Measurements from ENCODE around the gene RAB36.

- TF ChIP-seq EZH2 (optimal IDR thresholded peaks at IDR 0.05; ENCODE audit: low read depth, low read length), result no peak
- TF ChIP-seq, protein P1, sequence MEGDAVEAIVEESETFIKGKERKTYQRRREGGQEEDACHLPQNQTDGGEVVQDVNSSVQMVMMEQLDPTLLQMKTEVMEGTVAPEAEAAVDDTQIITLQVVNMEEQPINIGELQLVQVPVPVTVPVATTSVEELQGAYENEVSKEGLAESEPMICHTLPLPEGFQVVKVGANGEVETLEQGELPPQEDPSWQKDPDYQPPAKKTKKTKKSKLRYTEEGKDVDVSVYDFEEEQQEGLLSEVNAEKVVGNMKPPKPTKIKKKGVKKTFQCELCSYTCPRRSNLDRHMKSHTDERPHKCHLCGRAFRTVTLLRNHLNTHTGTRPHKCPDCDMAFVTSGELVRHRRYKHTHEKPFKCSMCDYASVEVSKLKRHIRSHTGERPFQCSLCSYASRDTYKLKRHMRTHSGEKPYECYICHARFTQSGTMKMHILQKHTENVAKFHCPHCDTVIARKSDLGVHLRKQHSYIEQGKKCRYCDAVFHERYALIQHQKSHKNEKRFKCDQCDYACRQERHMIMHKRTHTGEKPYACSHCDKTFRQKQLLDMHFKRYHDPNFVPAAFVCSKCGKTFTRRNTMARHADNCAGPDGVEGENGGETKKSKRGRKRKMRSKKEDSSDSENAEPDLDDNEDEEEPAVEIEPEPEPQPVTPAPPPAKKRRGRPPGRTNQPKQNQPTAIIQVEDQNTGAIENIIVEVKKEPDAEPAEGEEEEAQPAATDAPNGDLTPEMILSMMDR (IDR thresholded peaks at IDR 0.05; ENCODE audit: low read length), result no peak
These were observed 20.4 kb upstream of the RAB36 start for GRCh38 chr22:23124611-23125511.
